WTC11 (cell line): Measurements from ENCODE around the gene CPEB3.

Experiments
- AR ChIP-seq: fragments of 250-450 bp; sonication (Bioruptor Pico); IDR thresholded peaks from 2 replicates; pipeline ENCODE4 v1.9.0; 2021; ENCODE audit warnings: mild to moderate bottlenecking
- CTCF ChIP-seq: fragments of 200-600 bp; IDR thresholded peaks from 2 replicates; pipeline ENCODE4 v1.8.0; 2022; ENCODE audit warnings: antibody characterized with exemption
- E2F5 ChIP-seq: sonication (generic); formaldehyde crosslinking; IDR thresholded peaks from 2 replicates; pipeline ENCODE4 v1.8.1; 2022; ENCODE audit warnings: mild to moderate bottlenecking, moderate library complexity, missing genetic modification reagents
- TCF7 ChIP-seq: sonication (generic); formaldehyde crosslinking; IDR thresholded peaks from 2 replicates; pipeline ENCODE4 v1.8.0; 2022; ENCODE audit warnings: mild to moderate bottlenecking, low read depth, missing genetic modification reagents, moderate library complexity
- USF1 ChIP-seq: sonication (generic); formaldehyde crosslinking; IDR thresholded peaks from 2 replicates; pipeline ENCODE4 v1.8.0; 2022; ENCODE audit warnings: mild to moderate bottlenecking, missing genetic modification reagents

GRCh38 chr10:92142949-92143348, 147.9 kb downstream of the CPEB3 start:
- TF ChIP-seq AR (CRISPR knock-in tag) (no peak), TCF7 (CRISPR knock-in tag) (no peak), USF1 (CRISPR knock-in tag) (no peak), CTCF (no peak), E2F5 (no peak)
